Lung (tissue), 12 donors: ENCODE data around the gene SPATS2L. TPM values are rescaled to one million over a fixed set of nuclear protein-coding genes. Genes with fewer than 3 reads are reported as not detected.

Experiments
- ATAC-seq: fragments of 200-7000 bp; cut with Tn5 transposase; one replicate; pipeline ENCODE4 v1.9.1; 2020; ENCODE audit warnings: moderate number of reproducible peaks; ENCODE audit not compliant: insufficient read depth, low FRiP score
- DNase-seq, 3 donors: peaks; one replicate each; pipeline ENCODE4 v3.0.0-alpha.2; 2013 to 2017
- H3K27ac ChIP-seq, 2 donors: one replicate each; pipeline ENCODE4 v1.5.1; 2013; ENCODE audit warnings: mild to moderate bottlenecking in 2 of 2, moderate library complexity in 2 of 2, control low read depth in 1 of 2, inconsistent platforms in 1 of 2, low read depth in 1 of 2, low read length in 1 of 2
- H3K27me3 ChIP-seq, 3 donors: one replicate each; pipeline ENCODE4 v1.5.1; 2013; ENCODE audit warnings: low read length in 2 of 3; ENCODE audit not compliant: control insufficient read depth in 3 of 3, insufficient read depth in 3 of 3
- H3K36me3 ChIP-seq, 4 donors: one replicate each; pipeline ENCODE4 v1.5.1; 2013; ENCODE audit warnings: low read length in 4 of 4, mild to moderate bottlenecking in 1 of 4, moderate library complexity in 1 of 4; ENCODE audit not compliant: control insufficient read depth in 4 of 4, insufficient read depth in 4 of 4
- H3K4me1 ChIP-seq, 5 donors: one replicate each; pipeline ENCODE4 v1.5.1; 2013; ENCODE audit warnings: low read length in 5 of 5, mild to moderate bottlenecking in 2 of 5, moderate library complexity in 1 of 5; ENCODE audit not compliant: control insufficient read depth in 5 of 5, insufficient read depth in 5 of 5
- H3K4me3 ChIP-seq: one replicate; pipeline ENCODE4 v1.5.1; 2013; ENCODE audit warnings: mild to moderate bottlenecking, control low read depth, moderate library complexity
- H3K9ac ChIP-seq, 2 donors: one replicate each; pipeline ENCODE4 v1.5.1; 2013; ENCODE audit warnings: low read length in 2 of 2, control low read depth in 1 of 2; ENCODE audit not compliant: insufficient read depth in 1 of 2
- H3K9me3 ChIP-seq, 4 donors: one replicate each; pipeline ENCODE4 v1.5.1; 2013; ENCODE audit warnings: low read length in 3 of 4, mild to moderate bottlenecking in 1 of 4, moderate library complexity in 1 of 4; ENCODE audit not compliant: control insufficient read depth in 4 of 4, insufficient read depth in 3 of 4
- CTCF ChIP-seq: IDR thresholded peaks from 2 replicates; pipeline ENCODE4 v1.5.1; 2012; ENCODE audit warnings: mild to moderate bottlenecking; ENCODE audit errors: control extremely low read depth, extremely low read depth
- WGBS, 2 donors: extraction: QIAGEN DNeasy Blood & Tissue Kit; methylation state at CpG; one replicate each; pipeline ENCODE4 v1.1.7; 2013; 5-methylcytosine and 5-hydroxymethylcytosine counted together
- polyA plus RNA-seq, 2 donors: library from polyadenylated mRNA; stranded (reverse); fragments of 200-250 nt; gene quantifications; one replicate each; pipeline ENCODE4 v1.2.1, GENCODE V29; 2013
- total RNA-seq, 2 donors: library from RNA; depleted of rRNA in 1 of 2; stranded (reverse); fragments of >200 nt in 1 of 2; gene quantifications; one replicate each; pipeline ENCODE4 v1.2.1, GENCODE V29; 2014 to 2021
- donor health status: control.
- donor health status: control.
- donor health status: Bipolar disorder and iron deficiency.
- donor health status: healthy.
- donor health status: DM: yes; HTN: yes; CAD: no.

Gene SPATS2L
- total and polyA plus RNA-seq, 4 donors = 30.5 to 96.8 (median 57.2) TPM

- Histone ChIP-seq H3K36me3 (peaks cover 0 to 10% (median 4%) of the 10 kb centered on the region in 4 donors), H3K27ac (no peak overlapping the region), H3K4me3 (no peak overlapping the region), H3K4me1 (peaks cover 0 to 23% (median 3%) of the 10 kb centered on the region in 5 donors), H3K9me3 (no peaks in the 10 kb centered on the region), H3K27me3 (no peaks in the 10 kb centered on the region), H3K9ac (no peak overlapping the region)
- WGBS, 2 donors = 55 to 67% methylated on average over 5 of the region's 5 CpGs
- DNase-seq (no peak), ATAC-seq (no peak)
- TF ChIP-seq CTCF = no peak
These were observed 136.9 kb downstream of the SPATS2L start for GRCh38 chr2:200443376-200443775.

- Histone ChIP-seq H3K27ac (no peak overlapping the region), H3K9ac (no peak overlapping the region), H3K9me3 (no peaks in the 10 kb centered on the region), H3K27me3 (no peaks in the 10 kb centered on the region), H3K36me3 (peaks cover 0 to 10% (median 4%) of the 10 kb centered on the region in 4 donors), H3K4me3 (no peak overlapping the region), H3K4me1 (peaks cover 0 to 22% (median 3%) of the 10 kb centered on the region in 5 donors)
- DNase-seq (peak in 2 of 3 donors; percentile 23 to 40), ATAC-seq (no peak)
- no peak for TF ChIP-seq CTCF
- 86 to 94% methylated on average over 3 of the region's 3 CpGs for WGBS, 2 donors
These were observed 137.4 kb downstream of the SPATS2L start for GRCh38 chr2:200443916-200444315.

GRCh38 chr2:200444530-200444929 is 138.0 kb downstream of the SPATS2L start:
- DNase-seq (no peak), ATAC-seq (no peak)
- H3K27ac ChIP-seq = no peak overlapping the region
- 41 to 61% methylated on average over 3 of the region's 3 CpGs for WGBS, 2 donors
- H3K36me3 ChIP-seq = peaks cover 0 to 7% (median 2%) of the 10 kb centered on the region in 4 donors
- peaks cover 0 to 17% (median 3%) of the 10 kb centered on the region in 5 donors for H3K4me1 ChIP-seq
- no peak overlapping the region for H3K4me3 ChIP-seq
- no peak overlapping the region for H3K9ac ChIP-seq
- H3K27me3 ChIP-seq = no peaks in the 10 kb centered on the region
- TF ChIP-seq CTCF = no peak
- no peaks in the 10 kb centered on the region for H3K9me3 ChIP-seq

DNA sequence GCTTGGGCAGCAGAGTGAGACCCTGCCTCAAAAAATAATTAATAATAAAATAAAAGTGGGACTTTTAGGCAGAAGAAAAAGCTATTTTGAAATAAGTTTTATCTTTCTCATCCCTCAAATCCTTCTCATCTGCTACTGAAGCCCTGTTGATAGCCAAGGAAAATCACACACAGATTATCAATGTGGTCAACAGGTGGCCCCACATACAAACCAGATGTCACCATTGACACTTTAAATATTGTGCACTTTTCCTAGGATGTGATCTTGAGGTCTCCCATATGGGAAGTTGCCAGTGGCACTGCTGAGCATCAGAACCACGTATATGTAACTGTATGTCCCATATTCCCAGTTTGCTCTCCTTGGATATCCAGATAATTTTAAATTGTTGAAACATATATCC is 138.8 kb downstream of the SPATS2L start:
- no peak for DNase-seq
- WGBS, 2 donors = 50 to 90% methylated on average over 1 of the region's 1 CpG
- H3K36me3 ChIP-seq = peaks cover 0 to 10% (median 2%) of the 10 kb centered on the region in 4 donors
- H3K27ac ChIP-seq = no peak overlapping the region
- H3K4me3 ChIP-seq = no peak overlapping the region
- no peak for TF ChIP-seq CTCF
- no peaks in the 10 kb centered on the region for H3K9me3 ChIP-seq
- H3K4me1 ChIP-seq = peaks cover 0 to 15% (median 3%) of the 10 kb centered on the region in 5 donors
- no peak overlapping the region for H3K9ac ChIP-seq
- no peak for ATAC-seq
- H3K27me3 ChIP-seq = no peaks in the 10 kb centered on the region
